Upper lobe of left lung (tissue), 6 donors: ENCODE measurements around the gene RYK. TPM values are rescaled to one million over a fixed set of nuclear protein-coding genes. Genes with fewer than 3 reads are reported as not detected.
A peak's percentile ranks its signal among the peaks of the same experiment; 100 is the strongest.

Experiments used
- ATAC-seq, 2 donors: fragments of 200-7000 bp; cut with Tn5 transposase; one replicate each; pipeline ENCODE4 v1.9.1; 2022; ENCODE audit warnings: mild to moderate bottlenecking in 2 of 2, moderate library complexity in 2 of 2; ENCODE audit not compliant: low FRiP score in 2 of 2
- DNase-seq, 2 donors: peaks; one replicate each; pipeline ENCODE4 v3.0.0-alpha.2; 2019 to 2020
- H3K27ac ChIP-seq, 4 donors: fragments of 200-600 bp; sonication (generic); one replicate each; pipeline ENCODE4 v1.5.1; 2016 to 2019
- H3K27me3 ChIP-seq, 4 donors: fragments of 200-600 bp; sonication (generic); one replicate each; pipeline ENCODE4 v1.5.1; 2017 to 2019
- H3K36me3 ChIP-seq, 4 donors: fragments of 200-600 bp; sonication (generic); one replicate each; pipeline ENCODE4 v1.5.1; 2016 to 2019
- H3K4me1 ChIP-seq, 4 donors: fragments of 200-600 bp; sonication (generic); one replicate each; pipeline ENCODE4 v1.5.1; 2018 to 2019
- H3K4me3 ChIP-seq, 4 donors: fragments of 200-600 bp; sonication (generic); one replicate each; pipeline ENCODE4 v1.5.1; 2017 to 2019; ENCODE audit warnings: mild to moderate bottlenecking in 2 of 4, moderate library complexity in 1 of 4
- H3K9me3 ChIP-seq, 4 donors: fragments of 200-600 bp; sonication (generic); one replicate each; pipeline ENCODE4 v1.5.1; 2018 to 2019
- CTCF ChIP-seq, 6 experiments: fragments of 450-650 bp in 4 of 6; fragments of 200-600 bp in 2 of 6; sonication (generic) in 2 of 6; IDR thresholded peaks; one replicate each; pipeline ENCODE4 v1.5.1; 2016 to 2019; ENCODE audit warnings: antibody characterized with exemption in 6 of 6
- EP300 ChIP-seq, 4 donors: sonication (generic); formaldehyde crosslinking; IDR thresholded peaks; one replicate each; pipeline ENCODE4 v1.5.1; 2017; ENCODE audit warnings: antibody characterized with exemption in 4 of 4, control low read depth in 2 of 4
- POLR2A ChIP-seq, 4 donors: fragments of 450-650 bp; IDR thresholded peaks; one replicate each; pipeline ENCODE4 v1.5.1; 2016 to 2017; ENCODE audit warnings: antibody characterized with exemption in 4 of 4, mild to moderate bottlenecking in 2 of 4
- POLR2AphosphoS5 ChIP-seq, 2 donors: sonication (generic); formaldehyde crosslinking; IDR thresholded peaks; one replicate each; pipeline ENCODE4 v1.5.1; 2017; ENCODE audit warnings: antibody characterized with exemption in 2 of 2
- WGBS, 2 donors: methylation state at CpG; one replicate each; pipeline ENCODE4 v1.1.5; 2017 to 2018; 5-methylcytosine and 5-hydroxymethylcytosine counted together
- total RNA-seq, 6 donors: library from RNA; depleted of rRNA in 4 of 6; stranded (reverse); fragments of >200 nt in 4 of 6; gene quantifications; one replicate each; pipeline versions ENCODE4 v1.1.0 to v1.2.1, GENCODE V29; 2016 to 2021
- donor health status: DM: no; HTN: no; CAD: no; lungs with moderate emphysema.
- donor health status: DM: no; HTN: yes; CAD: no; lungs with severe emphysema.

Gene RYK
- total RNA-seq = 100 to 1,000 TPM in 1 of 6 donors, 10 to 100 TPM in 5; 14.9 to 105 (median 52.4) TPM

DNA sequence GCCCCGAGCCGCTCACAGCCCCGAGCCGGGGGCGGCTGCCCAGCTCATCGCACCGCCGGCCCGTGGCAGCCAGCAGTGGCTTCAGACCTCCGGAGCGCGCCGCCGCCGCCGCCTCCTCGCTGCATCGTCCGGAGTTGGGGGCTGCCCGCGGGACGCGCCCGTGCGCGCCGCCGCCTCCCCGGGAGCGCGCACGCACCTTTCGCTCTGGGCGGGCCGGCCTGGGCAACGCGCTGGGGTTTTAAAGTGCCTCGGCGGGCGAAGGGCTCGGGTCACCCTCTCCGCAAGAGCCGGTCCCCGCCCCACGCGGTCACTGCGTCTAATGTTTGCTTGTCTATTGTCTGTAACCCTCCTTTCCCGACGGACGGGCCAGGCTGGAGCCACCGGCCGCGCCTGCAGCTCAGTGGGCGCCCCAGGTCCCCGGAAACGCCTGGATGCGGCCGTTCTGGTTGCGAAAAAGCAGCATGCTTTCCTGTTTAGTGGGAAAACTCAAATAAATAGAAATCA is at the start of gene RYK:
Gene RYK (minus strand): TSS at position 143 of the 504 bp plus-strand sequence. CDS start 205 bp downstream, outside the sequence.
- H3K36me3 ChIP-seq = no peaks in the 10 kb centered on the region
- H3K9me3 ChIP-seq = no peaks in the 10 kb centered on the region
- peak within 1 kb of the TSS; percentile 87 to 93 (median 88) for H3K27ac ChIP-seq
- peaks cover 17 to 37% (median 24%) of the 10 kb centered on the region in 4 donors for H3K4me1 ChIP-seq
- WGBS, 2 donors = 1 to 6% methylated on average over 4 to 9 of the region's 59 CpGs
- H3K4me3 ChIP-seq = peak within 1 kb of the TSS; percentile 65 to 87 (median 76)
- DNase-seq = peak; percentile 87 to 97
- TF ChIP-seq POLR2A (IDR thresholded peaks at IDR 0.05) = peak in 2 of 4 donors; percentile 48 to 82
- TF ChIP-seq CTCF (IDR thresholded peaks at IDR 0.05) = no peak
- peak in 1 of 2 donors; percentile 64 for TF ChIP-seq POLR2AphosphoS5 (IDR thresholded peaks at IDR 0.05)
- ATAC-seq = peak; percentile 95 to 96
- no peaks in the 10 kb centered on the region for H3K27me3 ChIP-seq

DNA sequence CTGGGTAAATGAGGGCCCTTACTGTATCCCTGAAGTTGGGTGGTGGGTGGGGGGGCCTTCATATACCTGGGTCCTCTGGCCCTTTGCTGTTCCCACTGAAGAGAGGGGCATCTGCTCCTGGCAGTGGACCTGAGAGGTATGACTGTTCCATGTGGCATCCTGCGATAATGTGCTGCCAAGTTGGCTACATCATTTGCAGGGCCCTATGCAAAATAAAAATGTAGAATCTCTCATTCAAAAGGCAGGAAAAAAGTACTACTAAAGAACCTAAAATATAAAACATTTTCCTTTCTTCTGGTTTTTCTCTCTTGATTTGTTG is 49.2 kb upstream of the RYK start:
- ATAC-seq = peak; percentile 29 to 39
- TF ChIP-seq EP300 (IDR thresholded peaks at IDR 0.05) (no peak), POLR2A (IDR thresholded peaks at IDR 0.05) (no peak), POLR2AphosphoS5 (IDR thresholded peaks at IDR 0.05) (no peak), CTCF (IDR thresholded peaks at IDR 0.05) (no peak)
- WGBS, 2 donors = 91 to 94% methylated on average over 1 of the region's 1 CpG

DNA sequence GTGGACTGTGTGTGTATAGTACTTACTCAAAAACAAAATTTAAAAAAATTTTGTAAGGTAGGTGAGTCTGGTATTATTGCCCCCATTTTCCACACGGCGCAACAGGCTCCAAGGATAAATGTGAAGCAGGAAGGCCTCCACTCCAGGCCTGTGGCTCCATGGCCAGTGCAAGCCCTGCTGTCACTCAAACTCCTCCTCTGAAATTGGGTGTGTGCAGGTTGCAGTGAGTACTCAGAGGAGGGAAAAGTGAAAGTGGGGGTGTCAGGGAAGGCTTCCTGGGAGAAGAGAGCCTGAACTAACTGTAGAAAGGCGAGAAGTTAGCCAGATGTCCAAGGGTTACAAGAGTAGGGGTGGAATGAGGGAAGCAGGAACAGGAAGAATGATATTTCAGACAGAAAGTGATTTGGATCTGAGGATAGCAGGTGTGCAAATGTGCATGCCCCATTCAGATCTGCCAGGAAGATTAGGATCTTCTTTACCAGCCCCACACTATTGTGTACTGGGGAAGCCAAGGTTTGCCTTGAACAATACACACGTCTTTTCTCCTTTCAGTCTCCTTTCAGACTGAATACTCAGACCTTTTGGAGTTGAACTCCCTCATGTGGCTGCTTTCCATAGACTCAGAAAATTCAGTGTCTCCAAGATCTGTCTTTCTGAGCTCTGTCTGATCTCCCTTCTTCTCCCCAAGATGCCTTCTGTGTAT is 48.7 kb upstream of the RYK start:
- ATAC-seq = peak; percentile 44 to 56
- Histone ChIP-seq H3K4me1 (peaks cover 0 to 6% (median 0%) of the 10 kb centered on the region in 4 donors), H3K27ac (no peak overlapping the region), H3K9me3 (no peaks in the 10 kb centered on the region), H3K27me3 (no peaks in the 10 kb centered on the region), H3K4me3 (no peak overlapping the region), H3K36me3 (no peaks in the 10 kb centered on the region)
- 77 to 78% methylated on average over 4 of the region's 4 CpGs for WGBS, 2 donors
- TF ChIP-seq POLR2AphosphoS5 (IDR thresholded peaks at IDR 0.05) (no peak), CTCF (IDR thresholded peaks at IDR 0.05) (peak in 2 of 6 experiments; percentile 19 to 35)
- DNase-seq = no peak

More for the DNA sequence above, 49.2 kb upstream of the RYK start:
- Histone ChIP-seq H3K27me3 (no peaks in the 10 kb centered on the region), H3K4me3 (no peak overlapping the region), H3K36me3 (no peaks in the 10 kb centered on the region), H3K9me3 (no peaks in the 10 kb centered on the region), H3K27ac (no peak overlapping the region), H3K4me1 (peaks cover 0 to 6% (median 0%) of the 10 kb centered on the region in 4 donors)
- DNase-seq = no peak

GRCh38 chr3:134298249-134298648 is 47.6 kb upstream of the RYK start:
- H3K27ac ChIP-seq = no peak overlapping the region
- DNase-seq = no peak
- H3K4me3 ChIP-seq = no peak overlapping the region
- H3K36me3 ChIP-seq = no peaks in the 10 kb centered on the region
- H3K4me1 ChIP-seq = peaks cover 0 to 6% (median 0%) of the 10 kb centered on the region in 4 donors
- H3K27me3 ChIP-seq = no peaks in the 10 kb centered on the region
- WGBS, 2 donors = 88 to 92% methylated on average over 2 of the region's 2 CpGs
- H3K9me3 ChIP-seq = no peaks in the 10 kb centered on the region
- TF ChIP-seq POLR2AphosphoS5 (IDR thresholded peaks at IDR 0.05) (no peak), EP300 (IDR thresholded peaks at IDR 0.05) (no peak), POLR2A (IDR thresholded peaks at IDR 0.05) (no peak), CTCF (IDR thresholded peaks at IDR 0.05) (no peak)
- ATAC-seq = no peak

- Histone ChIP-seq H3K36me3 (no peaks in the 10 kb centered on the region), H3K27ac (no peak overlapping the region), H3K4me3 (no peak overlapping the region)
Observed at GRCh38 chr3:134296616-134297015, 46.0 kb upstream of the RYK start.

More at GRCh38 chr3:134296616-134297015, 46.0 kb upstream of the RYK start:
- no peak for TF ChIP-seq CTCF (IDR thresholded peaks at IDR 0.05)
- no peak for TF ChIP-seq POLR2AphosphoS5 (IDR thresholded peaks at IDR 0.05)
- TF ChIP-seq EP300 (IDR thresholded peaks at IDR 0.05) = no peak
- no peak for TF ChIP-seq POLR2A (IDR thresholded peaks at IDR 0.05)
- DNase-seq (no peak), ATAC-seq (no peak)
- H3K4me1 ChIP-seq = peaks cover 3 to 9% (median 3%) of the 10 kb centered on the region in 4 donors
- H3K27me3 ChIP-seq = no peaks in the 10 kb centered on the region
- H3K9me3 ChIP-seq = no peaks in the 10 kb centered on the region
